Adipocyte (in vitro differentiated cells): ENCODE measurements around the gene RAP1GAP.

Experiments
- DNase-seq: peaks from one replicate; pipeline ENCODE4 v3.0.0-alpha.2; 2015; ENCODE audit warnings: low read depth
- H3K27me3 ChIP-seq: replicated peaks from 2 replicates; pipeline ENCODE4 v1.7.0; 2013; ENCODE audit warnings: mild to moderate bottlenecking, low read length, moderate library complexity; ENCODE audit not compliant: control insufficient read depth, insufficient read depth
- H3K36me3 ChIP-seq: 2 replicates; pipeline ENCODE4 v1.7.0; 2013; ENCODE audit warnings: low read length, mild to moderate bottlenecking, moderate library complexity; ENCODE audit not compliant: control insufficient read depth, insufficient read depth, severe bottlenecking
- H3K4me1 ChIP-seq: 2 replicates; pipeline ENCODE4 v1.7.0; 2013; ENCODE audit warnings: mild to moderate bottlenecking, low read length, moderate library complexity; ENCODE audit not compliant: control insufficient read depth, insufficient read depth
- H3K4me3 ChIP-seq: 2 replicates; pipeline ENCODE4 v1.7.0; 2013; ENCODE audit warnings: mild to moderate bottlenecking, low read length, moderate library complexity
- H3K9ac ChIP-seq: 2 replicates; pipeline ENCODE4 v1.7.0; 2013; ENCODE audit warnings: mild to moderate bottlenecking, low read length, moderate library complexity
- H3K9me3 ChIP-seq: 2 replicates; pipeline ENCODE4 v1.7.0; 2013; ENCODE audit warnings: mild to moderate bottlenecking, low read length, moderate library complexity; ENCODE audit not compliant: control insufficient read depth

Gene RAP1GAP

DNA sequence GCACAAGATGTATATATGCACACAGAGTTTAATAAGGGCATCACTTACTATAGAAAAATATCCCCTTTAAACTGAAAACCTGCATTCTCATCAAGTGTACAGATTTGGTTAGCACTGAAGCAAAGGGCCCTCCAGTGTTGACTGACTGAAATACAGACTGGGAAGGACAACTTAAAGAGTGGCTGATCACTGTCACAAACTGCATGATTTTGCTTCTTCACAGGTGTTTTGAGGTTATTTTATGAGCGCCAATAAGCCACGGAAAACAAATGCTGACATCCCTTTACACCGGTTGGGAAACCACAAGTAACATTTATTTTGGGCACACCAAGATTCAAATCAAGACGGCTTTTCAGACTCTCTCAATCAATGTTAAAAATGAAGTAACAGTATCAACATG lies 30.9 kb upstream of the RAP1GAP start:
- Histone ChIP-seq H3K9me3 (no peaks in the 10 kb centered on the region), H3K4me1 (peaks cover 23% of the 10 kb centered on the region), H3K27me3 (no peaks in the 10 kb centered on the region), H3K36me3 (peaks cover 42% of the 10 kb centered on the region), H3K9ac (no peak overlapping the region), H3K4me3 (no peak overlapping the region)
- DNase-seq, result no peak

DNA sequence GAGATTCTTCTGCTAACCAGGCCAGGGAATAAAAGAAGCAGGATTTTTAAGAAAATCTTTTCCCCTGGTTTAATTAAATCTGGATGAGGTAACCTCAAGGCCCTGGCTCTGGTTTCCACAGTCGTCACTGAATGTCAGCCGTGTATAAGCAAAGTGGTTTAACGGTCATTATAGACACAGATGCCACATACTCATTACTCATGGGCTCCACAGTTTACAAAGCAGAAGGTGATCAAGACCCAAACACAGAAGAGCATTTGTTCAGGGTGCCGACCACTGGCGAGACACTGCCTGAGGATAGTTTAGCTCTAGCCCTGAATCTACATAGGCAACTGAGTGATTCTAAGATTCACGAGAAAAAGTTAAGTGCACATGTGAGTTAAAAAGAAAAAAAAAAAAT lies 27.8 kb upstream of the RAP1GAP start:
- no peaks in the 10 kb centered on the region for H3K9me3 ChIP-seq
- H3K4me3 ChIP-seq, result no peak overlapping the region
- H3K9ac ChIP-seq, result no peak overlapping the region
- peak; percentile 60 for DNase-seq
- H3K36me3 ChIP-seq, result peaks cover 49% of the 10 kb centered on the region
- H3K27me3 ChIP-seq, result no peaks in the 10 kb centered on the region
- H3K4me1 ChIP-seq, result peaks cover 9% of the 10 kb centered on the region

DNA sequence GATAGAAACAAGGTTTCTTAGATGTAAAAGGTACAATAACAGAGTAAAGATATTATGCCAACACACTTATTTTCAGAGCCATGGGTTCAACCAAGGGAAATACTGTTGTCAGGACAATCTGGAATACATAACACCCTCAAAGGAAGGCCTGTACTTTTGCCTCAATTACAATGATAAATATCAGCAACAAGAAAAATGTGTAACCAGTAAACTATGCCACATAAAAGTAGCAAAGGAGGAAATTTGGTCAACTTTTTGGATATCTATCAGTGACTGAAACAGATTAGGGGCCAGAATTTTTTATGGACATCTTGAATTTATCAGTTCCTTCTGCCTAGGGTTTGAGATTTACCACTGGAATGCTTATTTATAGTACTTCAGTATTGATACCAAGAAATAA lies 24.6 kb upstream of the RAP1GAP start:
- Histone ChIP-seq H3K27me3 (no peaks in the 10 kb centered on the region), H3K36me3 (peaks cover 47% of the 10 kb centered on the region), H3K4me3 (no peak overlapping the region), H3K9ac (no peak overlapping the region), H3K4me1 (peaks cover 9% of the 10 kb centered on the region), H3K9me3 (no peaks in the 10 kb centered on the region)
- DNase-seq, result peak; percentile 26

- Histone ChIP-seq H3K36me3 (peaks cover 55% of the 10 kb centered on the region), H3K4me1 (peaks cover 9% of the 10 kb centered on the region), H3K27me3 (no peaks in the 10 kb centered on the region), H3K9ac (no peak overlapping the region), H3K4me3 (no peak overlapping the region), H3K9me3 (no peaks in the 10 kb centered on the region)
- no peak for DNase-seq
Measured at GRCh38 chr1:21691739-21692138, 22.6 kb upstream of the RAP1GAP start.

- Histone ChIP-seq H3K9ac (no peak overlapping the region), H3K27me3 (no peaks in the 10 kb centered on the region), H3K9me3 (peaks cover 6% of the 10 kb centered on the region), H3K4me1 (peaks cover 9% of the 10 kb centered on the region), H3K36me3 (peaks cover 68% of the 10 kb centered on the region), H3K4me3 (no peak overlapping the region)
- no peak for DNase-seq
Measured at GRCh38 chr1:21689661-21690372, 20.7 kb upstream of the RAP1GAP start.

- DNase-seq, result no peak
- Histone ChIP-seq H3K9ac (no peak overlapping the region), H3K27me3 (no peaks in the 10 kb centered on the region), H3K36me3 (peaks cover 66% of the 10 kb centered on the region), H3K4me3 (no peak overlapping the region), H3K9me3 (peaks cover 9% of the 10 kb centered on the region), H3K4me1 (no peaks in the 10 kb centered on the region)
Measured at GRCh38 chr1:21687081-21687529, 17.9 kb upstream of the RAP1GAP start.

- H3K4me3 ChIP-seq, result no peak overlapping the region
- peaks cover 9% of the 10 kb centered on the region for H3K9me3 ChIP-seq
- no peak overlapping the region for H3K9ac ChIP-seq
- DNase-seq, result no peak
- peaks cover 60% of the 10 kb centered on the region for H3K36me3 ChIP-seq
- no peaks in the 10 kb centered on the region for H3K27me3 ChIP-seq
- peaks cover 8% of the 10 kb centered on the region for H3K4me1 ChIP-seq
Measured at GRCh38 chr1:21685946-21686678, 17.0 kb upstream of the RAP1GAP start.

DNA sequence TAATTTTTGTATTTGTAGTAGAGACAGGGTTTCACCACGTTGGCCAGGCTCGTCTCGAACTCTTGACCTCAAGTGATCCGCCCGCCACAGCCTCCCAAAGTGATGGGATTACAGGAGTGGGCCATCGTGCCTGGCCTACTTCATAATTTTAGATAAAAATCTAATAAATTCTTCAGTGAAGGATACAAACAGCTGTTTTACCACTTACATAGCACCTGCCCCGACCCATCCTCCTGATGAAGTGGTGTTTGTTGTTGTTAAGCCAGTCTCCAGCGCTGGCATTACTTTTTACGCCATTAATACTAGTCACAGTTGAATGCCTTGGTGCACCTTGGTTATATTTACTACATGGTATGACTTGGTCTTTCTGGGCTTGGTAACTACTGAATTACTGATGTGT lies 12.3 kb upstream of the RAP1GAP start:
- H3K36me3 ChIP-seq, result peaks cover 49% of the 10 kb centered on the region

GRCh38 chr1:21680918-21681317 lies 11.8 kb upstream of the RAP1GAP start:
- Histone ChIP-seq H3K36me3 (peaks cover 44% of the 10 kb centered on the region), H3K9me3 (peaks cover 4% of the 10 kb centered on the region), H3K27me3 (no peaks in the 10 kb centered on the region), H3K9ac (peak overlapping the region; percentile 80), H3K4me1 (peaks cover 27% of the 10 kb centered on the region), H3K4me3 (peak overlapping the region; percentile 66)
- peak; percentile 49 for DNase-seq

More for the DNA sequence above, 12.3 kb upstream of the RAP1GAP start:
- peaks cover 7% of the 10 kb centered on the region for H3K9me3 ChIP-seq
- DNase-seq, result no peak
- H3K27me3 ChIP-seq, result no peaks in the 10 kb centered on the region
- no peak overlapping the region for H3K4me3 ChIP-seq
- H3K9ac ChIP-seq, result peak overlapping the region; percentile 54
- peaks cover 27% of the 10 kb centered on the region for H3K4me1 ChIP-seq

DNA sequence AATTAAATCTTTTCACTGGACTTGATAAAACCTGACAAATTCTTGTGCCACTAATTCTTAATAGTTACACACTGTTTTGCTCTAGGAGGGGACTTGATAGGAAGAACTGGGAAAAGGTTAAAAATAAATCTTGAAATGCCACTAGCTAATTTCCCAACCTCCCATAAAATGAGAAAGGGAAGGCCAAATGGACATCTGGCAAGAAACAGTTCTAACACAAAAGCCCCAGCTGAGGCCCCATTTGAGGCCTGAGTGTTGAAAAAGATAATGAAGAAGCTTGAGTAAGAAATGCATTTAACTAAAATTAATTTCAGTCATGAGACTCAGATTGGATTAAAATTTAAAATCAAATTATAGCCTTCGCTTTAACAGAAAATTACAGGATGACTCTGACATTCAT lies 11.2 kb upstream of the RAP1GAP start:
- Histone ChIP-seq H3K4me1 (peaks cover 27% of the 10 kb centered on the region), H3K36me3 (peaks cover 39% of the 10 kb centered on the region), H3K9me3 (peaks cover 4% of the 10 kb centered on the region), H3K9ac (peak overlapping the region; percentile 80), H3K4me3 (peak overlapping the region; percentile 66), H3K27me3 (no peaks in the 10 kb centered on the region)
- no peak for DNase-seq

DNA sequence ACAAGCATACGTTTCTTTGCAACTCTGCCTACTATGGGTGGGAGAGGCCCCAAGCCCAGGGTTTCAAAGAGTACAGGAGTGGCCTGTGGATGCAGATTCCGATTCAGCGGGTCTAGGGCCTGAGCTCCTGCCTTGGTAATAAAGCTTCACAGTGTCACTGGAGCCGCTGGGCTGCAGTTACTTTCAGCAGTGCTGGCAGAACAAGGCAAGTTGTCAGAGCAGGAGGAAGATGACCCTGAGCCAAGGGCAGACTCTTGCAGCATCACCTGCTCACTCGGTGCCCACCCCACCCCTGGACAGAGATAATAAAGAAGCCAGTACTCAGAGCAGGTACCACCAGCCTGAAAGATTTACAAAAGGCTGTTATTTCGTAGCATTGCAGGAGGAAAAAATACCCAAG lies 8.0 kb upstream of the RAP1GAP start:
- no peak overlapping the region for H3K4me3 ChIP-seq
- no peaks in the 10 kb centered on the region for H3K27me3 ChIP-seq
- H3K36me3 ChIP-seq, result peaks cover 19% of the 10 kb centered on the region
- H3K9ac ChIP-seq, result no peak overlapping the region
- no peak for DNase-seq
- H3K4me1 ChIP-seq, result peaks cover 46% of the 10 kb centered on the region
- no peaks in the 10 kb centered on the region for H3K9me3 ChIP-seq
